ENCODE measurements around the gene USP13.

GRCh38 chr3:179630753-179631451 is 21.9 kb upstream of the USP13 start:
- TF ChIP-seq CTCF (IDR thresholded peaks at IDR 0.05), result no peak
- no peak for TF ChIP-seq POLR2AphosphoS5 (IDR thresholded peaks at IDR 0.05; ENCODE audit: insufficient read depth in 1 of 2, low read depth in 1 of 2)
- TF ChIP-seq POLR2A (IDR thresholded peaks at IDR 0.05), result no peak
